ENCODE measurements around the gene OXSR1.

Gene OXSR1

DNA sequence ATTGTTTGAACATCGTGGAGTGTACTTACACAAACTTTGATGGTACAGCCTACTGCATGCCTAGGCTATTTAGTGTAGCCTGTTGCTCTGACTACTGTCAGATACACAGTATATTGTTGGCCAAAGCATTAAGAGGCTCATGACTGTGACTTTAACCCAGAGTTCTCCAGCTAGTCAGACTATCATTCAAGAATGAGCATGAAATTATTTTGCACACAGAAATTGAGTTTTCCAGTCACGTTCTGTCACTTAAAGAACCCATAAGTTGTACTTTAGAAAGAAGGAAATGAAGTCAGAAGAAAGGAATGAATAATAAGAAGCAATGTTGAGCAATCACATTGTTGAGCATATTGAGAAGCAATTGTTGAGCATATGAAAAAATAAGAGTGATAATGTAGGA, 62.7 kb downstream of the OXSR1 start:
- Histone ChIP-seq H3K18ac (ENCODE audit: low read length) (no peak overlapping the region), H3K9ac (ENCODE audit: low read depth, low read length, poor library complexity) (no peak overlapping the region), H3K4me1 (ENCODE audit: control insufficient read depth in 2 of 2, insufficient read depth in 1 of 2, low read depth in 1 of 2, low read length in 2 of 2) (no peaks in the 10 kb centered on the region), H2BK5ac (ENCODE audit: low read length) (no peak overlapping the region), H3K14ac (ENCODE audit: low read length) (no peak overlapping the region), H4K8ac (ENCODE audit: low read depth, low read length) (no peak overlapping the region), H3K27ac (replicated peaks; ENCODE audit: low read length) (no peak overlapping the region), H3K23ac (ENCODE audit: low read depth, low read length, poor library complexity) (no peak overlapping the region), H3K4me3 (ENCODE audit: low read length in 2 of 2) (no peak overlapping the region), H3K4me2 (ENCODE audit: insufficient read depth, low read length, poor library complexity, severe bottlenecking) (no peak overlapping the region), H2AK5ac (ENCODE audit: low read depth, low read length) (no peak overlapping the region), H4K91ac (ENCODE audit: low read depth, low read length, poor library complexity) (no peak overlapping the region), H3K36me3 (replicated peaks in 1 of 2; ENCODE audit: control insufficient read depth in 2 of 2, insufficient read depth in 2 of 2, low read length in 2 of 2) (peaks cover 4 to 89% of the 10 kb centered on the region in 2 donors), H3K9me3 (replicated peaks in 1 of 2; ENCODE audit: control insufficient read depth in 2 of 2, insufficient read depth in 1 of 2, low read depth in 1 of 2, low read length in 2 of 2) (no peaks in the 10 kb centered on the region), H2BK120ac (ENCODE audit: low read depth, low read length) (no peak overlapping the region), H2BK15ac (ENCODE audit: low read length) (no peak overlapping the region), H3K4ac (ENCODE audit: low read length) (no peak overlapping the region), H3K27me3 (ENCODE audit: control insufficient read depth in 3 of 3, insufficient read depth in 3 of 3, low read depth in 1 of 3, low read length in 3 of 3) (no peaks in the 10 kb centered on the region), H2BK12ac (ENCODE audit: low read length) (no peak overlapping the region), H2AFZ (ENCODE audit: low read length) (no peak overlapping the region), H3K79me1 (ENCODE audit: low read depth, low read length) (no peaks in the 10 kb centered on the region)
- no peak for DNase-seq (ENCODE audit: low spot score)
- no CpG with 5 or more reads among the region's 2 CpGs for WGBS, 2 donors (ENCODE audit: extremely low coverage in 2 of 2, insufficient read length in 2 of 2, insufficient replicate concordance in 1 of 2)

DNA sequence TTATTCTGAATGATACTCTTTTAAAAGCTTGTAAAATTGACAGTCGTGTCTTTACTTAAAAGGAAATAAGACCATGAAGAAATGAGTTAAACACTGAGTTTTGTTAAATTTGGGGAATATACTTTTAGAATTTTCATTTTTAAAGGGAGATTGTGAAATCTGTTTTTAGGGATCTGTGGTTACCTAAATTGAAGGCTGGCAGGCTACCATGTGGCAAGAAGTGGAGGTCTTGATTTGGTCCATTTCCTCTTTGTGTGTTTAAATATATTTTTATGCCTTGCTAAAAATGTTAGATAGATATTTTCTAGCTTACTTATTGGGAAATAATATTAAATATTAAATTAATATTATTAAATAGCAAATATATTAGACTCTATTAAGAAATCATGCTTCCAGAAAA, 63.7 kb downstream of the OXSR1 start:
- Histone ChIP-seq H3K79me1 (ENCODE audit: low read depth, low read length) (no peaks in the 10 kb centered on the region), H3K23ac (ENCODE audit: low read depth, low read length, poor library complexity) (no peak overlapping the region), H4K8ac (ENCODE audit: low read depth, low read length) (no peak overlapping the region), H4K91ac (ENCODE audit: low read depth, low read length, poor library complexity) (no peak overlapping the region), H3K9ac (ENCODE audit: low read depth, low read length, poor library complexity) (no peak overlapping the region), H3K18ac (ENCODE audit: low read length) (no peak overlapping the region), H3K4me2 (ENCODE audit: insufficient read depth, low read length, poor library complexity, severe bottlenecking) (no peak overlapping the region), H2BK120ac (ENCODE audit: low read depth, low read length) (no peak overlapping the region), H3K4ac (ENCODE audit: low read length) (no peak overlapping the region), H2BK5ac (ENCODE audit: low read length) (no peak overlapping the region), H3K4me1 (ENCODE audit: control insufficient read depth in 2 of 2, insufficient read depth in 1 of 2, low read depth in 1 of 2, low read length in 2 of 2) (no peaks in the 10 kb centered on the region), H2AFZ (ENCODE audit: low read length) (no peak overlapping the region), H3K36me3 (replicated peaks in 1 of 2; ENCODE audit: control insufficient read depth in 2 of 2, insufficient read depth in 2 of 2, low read length in 2 of 2) (peaks cover 4 to 92% of the 10 kb centered on the region in 2 donors), H3K27ac (replicated peaks; ENCODE audit: low read length) (no peak overlapping the region), H3K4me3 (ENCODE audit: low read length in 2 of 2) (no peak overlapping the region), H2BK12ac (ENCODE audit: low read length) (no peak overlapping the region), H2AK5ac (ENCODE audit: low read depth, low read length) (no peak overlapping the region), H3K27me3 (ENCODE audit: control insufficient read depth in 3 of 3, insufficient read depth in 3 of 3, low read depth in 1 of 3, low read length in 3 of 3) (no peaks in the 10 kb centered on the region), H3K9me3 (replicated peaks in 1 of 2; ENCODE audit: control insufficient read depth in 2 of 2, insufficient read depth in 1 of 2, low read depth in 1 of 2, low read length in 2 of 2) (no peaks in the 10 kb centered on the region), H3K14ac (ENCODE audit: low read length) (no peak overlapping the region), H2BK15ac (ENCODE audit: low read length) (no peak overlapping the region)
- DNase-seq (ENCODE audit: low spot score), result no peak
- no CpG with 5 or more reads among the region's 1 CpG for WGBS, 2 donors (ENCODE audit: extremely low coverage in 2 of 2, insufficient read length in 2 of 2, insufficient replicate concordance in 1 of 2)

DNA sequence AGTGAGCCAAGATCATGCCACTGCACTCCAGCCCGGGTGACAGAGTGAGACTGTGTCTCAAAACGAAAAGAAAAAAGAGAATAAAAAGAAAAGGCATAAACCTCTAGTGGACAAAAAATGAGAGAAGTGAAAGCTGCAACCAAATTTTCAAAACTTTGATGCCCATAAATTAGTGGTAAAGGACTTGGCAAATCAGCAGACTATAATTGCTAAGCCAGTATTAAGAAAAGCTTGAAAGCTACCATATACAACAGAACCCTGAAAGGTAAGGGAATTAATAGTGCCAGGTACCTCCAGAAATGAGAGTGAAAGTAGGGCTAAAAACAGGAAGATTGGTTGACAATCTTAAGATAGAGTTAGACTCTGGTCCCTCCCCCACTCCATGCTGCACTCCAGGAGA, 67.4 kb downstream of the OXSR1 start:
- Histone ChIP-seq H3K27me3 (ENCODE audit: control insufficient read depth in 3 of 3, insufficient read depth in 3 of 3, low read depth in 1 of 3, low read length in 3 of 3) (no peaks in the 10 kb centered on the region), H3K4ac (ENCODE audit: low read length) (no peak overlapping the region), H2BK5ac (ENCODE audit: low read length) (no peak overlapping the region), H3K14ac (ENCODE audit: low read length) (no peak overlapping the region), H2AFZ (ENCODE audit: low read length) (no peak overlapping the region), H3K18ac (ENCODE audit: low read length) (no peak overlapping the region), H4K8ac (ENCODE audit: low read depth, low read length) (no peak overlapping the region), H3K4me1 (ENCODE audit: control insufficient read depth in 2 of 2, insufficient read depth in 1 of 2, low read depth in 1 of 2, low read length in 2 of 2) (peaks cover 0 to 2% of the 10 kb centered on the region in 2 donors), H4K91ac (ENCODE audit: low read depth, low read length, poor library complexity) (no peak overlapping the region), H2AK5ac (ENCODE audit: low read depth, low read length) (no peak overlapping the region), H3K79me1 (ENCODE audit: low read depth, low read length) (no peaks in the 10 kb centered on the region), H2BK12ac (ENCODE audit: low read length) (no peak overlapping the region), H3K4me2 (ENCODE audit: insufficient read depth, low read length, poor library complexity, severe bottlenecking) (no peak overlapping the region), H2BK120ac (ENCODE audit: low read depth, low read length) (no peak overlapping the region), H3K36me3 (replicated peaks in 1 of 2; ENCODE audit: control insufficient read depth in 2 of 2, insufficient read depth in 2 of 2, low read length in 2 of 2) (peaks cover 2 to 84% of the 10 kb centered on the region in 2 donors), H3K27ac (replicated peaks; ENCODE audit: low read length) (no peak overlapping the region), H2BK15ac (ENCODE audit: low read length) (no peak overlapping the region), H3K4me3 (ENCODE audit: low read length in 2 of 2) (no peak overlapping the region), H3K23ac (ENCODE audit: low read depth, low read length, poor library complexity) (no peak overlapping the region), H3K9me3 (replicated peaks in 1 of 2; ENCODE audit: control insufficient read depth in 2 of 2, insufficient read depth in 1 of 2, low read depth in 1 of 2, low read length in 2 of 2) (peaks cover 0 to 7% of the 10 kb centered on the region in 2 donors), H3K9ac (ENCODE audit: low read depth, low read length, poor library complexity) (no peak overlapping the region)
- WGBS, 2 donors (ENCODE audit: extremely low coverage in 2 of 2, insufficient read length in 2 of 2, insufficient replicate concordance in 1 of 2), result no CpG with 5 or more reads among the region's 2 CpGs
- no peak for DNase-seq (ENCODE audit: low spot score)

DNA sequence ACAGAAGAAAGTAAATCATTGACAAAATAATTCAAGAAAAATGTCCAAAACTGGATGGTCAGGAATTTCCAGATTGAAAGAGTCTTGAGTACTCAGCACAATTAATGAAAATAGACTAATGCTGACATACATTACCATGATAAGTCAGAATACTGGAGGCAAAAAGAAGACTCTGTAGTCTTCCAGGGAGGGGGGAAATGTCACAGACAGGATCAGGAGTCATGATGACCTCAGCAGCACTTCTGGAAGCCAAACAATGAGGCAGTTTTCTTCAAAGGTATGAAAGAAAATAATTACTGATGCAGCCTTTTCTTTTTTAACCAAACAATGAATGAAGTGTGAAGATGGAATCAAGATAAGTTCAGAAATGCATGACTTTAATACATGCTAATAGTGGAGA, 70.1 kb downstream of the OXSR1 start:
- H3K9me3 ChIP-seq (replicated peaks in 1 of 2; ENCODE audit: control insufficient read depth in 2 of 2, insufficient read depth in 1 of 2, low read depth in 1 of 2, low read length in 2 of 2), result peaks cover 1 to 27% of the 10 kb centered on the region in 2 donors

More for the DNA sequence above, 70.1 kb downstream of the OXSR1 start:
- Histone ChIP-seq H2AFZ (ENCODE audit: low read length) (no peak overlapping the region), H2AK5ac (ENCODE audit: low read depth, low read length) (no peak overlapping the region), H4K8ac (ENCODE audit: low read depth, low read length) (no peak overlapping the region), H2BK12ac (ENCODE audit: low read length) (no peak overlapping the region), H3K4me2 (ENCODE audit: insufficient read depth, low read length, poor library complexity, severe bottlenecking) (no peak overlapping the region), H3K4ac (ENCODE audit: low read length) (no peak overlapping the region), H3K79me1 (ENCODE audit: low read depth, low read length) (no peaks in the 10 kb centered on the region), H2BK5ac (ENCODE audit: low read length) (no peak overlapping the region), H3K23ac (ENCODE audit: low read depth, low read length, poor library complexity) (no peak overlapping the region), H3K4me1 (ENCODE audit: control insufficient read depth in 2 of 2, insufficient read depth in 1 of 2, low read depth in 1 of 2, low read length in 2 of 2) (peaks cover 0 to 2% of the 10 kb centered on the region in 2 donors), H3K4me3 (ENCODE audit: low read length in 2 of 2) (no peak overlapping the region), H3K36me3 (replicated peaks in 1 of 2; ENCODE audit: control insufficient read depth in 2 of 2, insufficient read depth in 2 of 2, low read length in 2 of 2) (peaks cover 6 to 86% of the 10 kb centered on the region in 2 donors), H3K9ac (ENCODE audit: low read depth, low read length, poor library complexity) (no peak overlapping the region), H2BK120ac (ENCODE audit: low read depth, low read length) (no peak overlapping the region), H3K18ac (ENCODE audit: low read length) (no peak overlapping the region), H3K27ac (replicated peaks; ENCODE audit: low read length) (no peak overlapping the region), H2BK15ac (ENCODE audit: low read length) (no peak overlapping the region), H4K91ac (ENCODE audit: low read depth, low read length, poor library complexity) (no peak overlapping the region), H3K27me3 (ENCODE audit: control insufficient read depth in 3 of 3, insufficient read depth in 3 of 3, low read depth in 1 of 3, low read length in 3 of 3) (no peaks in the 10 kb centered on the region), H3K14ac (ENCODE audit: low read length) (no peak overlapping the region)
- DNase-seq (ENCODE audit: low spot score), result no peak
